Stimulated activated effector memory CD8-positive, alpha-beta T cell treated with anti-CD3 and anti-CD28 coated beads, Interleukin-12 subunit alpha, Interleukin-12 subunit beta, amount 100 ng/mL, for 72 hours (primary cell): ENCODE results near the gene TMEM255A.
A peak's percentile ranks its signal among the peaks of the same experiment; 100 is the strongest.

Source experiments
- ATAC-seq: fragments of 150-1000 bp; cut with Tn5 transposase; 2 replicates; pipeline ENCODE4 v1.10.0; 2021
- DNase-seq, 2 donors: peaks; one replicate each; pipeline ENCODE4 v3.0.0; 2021 to 2022; ENCODE audit warnings: low spot score in 2 of 2
- H3K27ac Mint-ChIP-seq: one replicate; pipeline ENCODE4 v1.8.0; 2022; ENCODE audit warnings: mild to moderate bottlenecking, mixed read lengths
- H3K36me3 Mint-ChIP-seq: one replicate; pipeline ENCODE4 v1.8.0; 2022; ENCODE audit warnings: mild to moderate bottlenecking, mixed read lengths
- H3K4me1 Mint-ChIP-seq: one replicate; pipeline ENCODE4 v1.8.0; 2022; ENCODE audit warnings: mixed read lengths
- H3K4me3 Mint-ChIP-seq: one replicate; pipeline ENCODE4 v1.8.0; 2022; ENCODE audit warnings: mild to moderate bottlenecking, mixed read lengths
- H3K9me3 Mint-ChIP-seq: one replicate; pipeline ENCODE4 v1.8.0; 2022; ENCODE audit warnings: mixed read lengths

TMEM255A gene

GRCh38 chrX:120260369-120260768 lies 50.9 kb downstream of the TMEM255A start:
- H3K36me3 Mint-ChIP-seq = peaks cover 31% of the 10 kb centered on the region
- no peak overlapping the region for H3K4me3 Mint-ChIP-seq
- no peaks in the 10 kb centered on the region for H3K4me1 Mint-ChIP-seq
- H3K9me3 Mint-ChIP-seq = no peaks in the 10 kb centered on the region
- ATAC-seq (no peak), DNase-seq (no peak)
- no peak overlapping the region for H3K27ac Mint-ChIP-seq

- DNase-seq (no peak), ATAC-seq (no peak)
- H3K27ac Mint-ChIP-seq = no peak overlapping the region
- peaks cover 6% of the 10 kb centered on the region for H3K4me1 Mint-ChIP-seq
- H3K36me3 Mint-ChIP-seq = peaks cover 64% of the 10 kb centered on the region
- no peak overlapping the region for H3K4me3 Mint-ChIP-seq
- H3K9me3 Mint-ChIP-seq = no peaks in the 10 kb centered on the region
Measured at GRCh38 chrX:120253784-120254183, 57.5 kb downstream of the TMEM255A start.

- Mint-ChIP-seq H3K4me1 (peaks cover 6% of the 10 kb centered on the region), H3K9me3 (no peaks in the 10 kb centered on the region), H3K4me3 (peak overlapping the region; percentile 94), H3K36me3 (peaks cover 43% of the 10 kb centered on the region), H3K27ac (peak overlapping the region; percentile 99)
- DNase-seq (peak; percentile 8 to 52), ATAC-seq (no peak)
Measured at GRCh38 chrX:120251471-120252011, 59.7 kb downstream of the TMEM255A start.

GRCh38 chrX:120250522-120251271 lies 60.6 kb downstream of the TMEM255A start, which contains the start of gene ZBTB33:
Gene ZBTB33, plus strand, starts transcription at chrX:120250812. Its CDS starts 2,604 bp downstream, at chrX:120253416.
- ATAC-seq (peak; percentile 100), DNase-seq (peak; percentile 60 to 87)
- Mint-ChIP-seq H3K4me3 (peak within 1 kb of the TSS; percentile 94), H3K9me3 (no peaks in the 10 kb centered on the region), H3K27ac (peak within 1 kb of the TSS; percentile 99), H3K4me1 (peaks cover 6% of the 10 kb centered on the region), H3K36me3 (peaks cover 37% of the 10 kb centered on the region)

GRCh38 chrX:120244735-120245498 lies 66.3 kb downstream of the TMEM255A start:
- ATAC-seq (peak; percentile 95), DNase-seq (peak; percentile 24 to 72)
- peak overlapping the region; percentile 96 for H3K27ac Mint-ChIP-seq
- H3K4me1 Mint-ChIP-seq = peaks cover 13% of the 10 kb centered on the region
- H3K36me3 Mint-ChIP-seq = peaks cover 4% of the 10 kb centered on the region
- H3K4me3 Mint-ChIP-seq = peak overlapping the region; percentile 92
- no peaks in the 10 kb centered on the region for H3K9me3 Mint-ChIP-seq

GRCh38 chrX:120244395-120244734 lies 66.9 kb downstream of the TMEM255A start:
- H3K27ac Mint-ChIP-seq = peak overlapping the region; percentile 96
- ATAC-seq (peak; percentile 40), DNase-seq (no peak)
- H3K9me3 Mint-ChIP-seq = no peaks in the 10 kb centered on the region
- peak overlapping the region; percentile 92 for H3K4me3 Mint-ChIP-seq
- H3K36me3 Mint-ChIP-seq = peaks cover 4% of the 10 kb centered on the region
- H3K4me1 Mint-ChIP-seq = peaks cover 13% of the 10 kb centered on the region

- Mint-ChIP-seq H3K27ac (no peak overlapping the region), H3K4me3 (no peak overlapping the region), H3K9me3 (no peaks in the 10 kb centered on the region), H3K4me1 (peaks cover 13% of the 10 kb centered on the region), H3K36me3 (peaks cover 4% of the 10 kb centered on the region)
- no peak for ATAC-seq
- DNase-seq = no peak
Measured at GRCh38 chrX:120242813-120243212, 68.4 kb downstream of the TMEM255A start.

- H3K4me3 Mint-ChIP-seq = no peak overlapping the region
- peak overlapping the region; percentile 75 for H3K27ac Mint-ChIP-seq
- H3K36me3 Mint-ChIP-seq = no peaks in the 10 kb centered on the region
- ATAC-seq (no peak), DNase-seq (no peak)
- no peaks in the 10 kb centered on the region for H3K9me3 Mint-ChIP-seq
- H3K4me1 Mint-ChIP-seq = peaks cover 7% of the 10 kb centered on the region
Measured at GRCh38 chrX:120238933-120239332, 72.3 kb downstream of the TMEM255A start.

- no peak for DNase-seq
- Mint-ChIP-seq H3K36me3 (no peaks in the 10 kb centered on the region), H3K4me1 (no peaks in the 10 kb centered on the region), H3K27ac (no peak overlapping the region), H3K4me3 (no peak overlapping the region), H3K9me3 (no peaks in the 10 kb centered on the region)
- no peak for ATAC-seq
Measured at GRCh38 chrX:120236687-120237479, 74.4 kb downstream of the TMEM255A start.

- no peaks in the 10 kb centered on the region for H3K36me3 Mint-ChIP-seq
Measured at GRCh38 chrX:120235284-120235683, 76.0 kb downstream of the TMEM255A start.

GRCh38 chrX:120228187-120228908 lies 82.9 kb downstream of the TMEM255A start:
- Mint-ChIP-seq H3K9me3 (no peaks in the 10 kb centered on the region), H3K4me3 (no peak overlapping the region), H3K27ac (no peak overlapping the region), H3K4me1 (no peaks in the 10 kb centered on the region), H3K36me3 (peaks cover 6% of the 10 kb centered on the region)
- ATAC-seq = no peak
- no peak for DNase-seq

More at GRCh38 chrX:120235284-120235683, 76.0 kb downstream of the TMEM255A start:
- DNase-seq (no peak), ATAC-seq (no peak)
- Mint-ChIP-seq H3K4me1 (no peaks in the 10 kb centered on the region), H3K9me3 (no peaks in the 10 kb centered on the region), H3K4me3 (no peak overlapping the region), H3K27ac (no peak overlapping the region)

- no peak overlapping the region for H3K4me3 Mint-ChIP-seq
- ATAC-seq = no peak
- DNase-seq = no peak
- H3K27ac Mint-ChIP-seq = no peak overlapping the region
- no peaks in the 10 kb centered on the region for H3K4me1 Mint-ChIP-seq
- H3K36me3 Mint-ChIP-seq = peaks cover 12% of the 10 kb centered on the region
- H3K9me3 Mint-ChIP-seq = no peaks in the 10 kb centered on the region
Measured at GRCh38 chrX:120224388-120224787, 86.9 kb downstream of the TMEM255A start.

- no peak for DNase-seq
- Mint-ChIP-seq H3K4me1 (no peaks in the 10 kb centered on the region), H3K36me3 (peaks cover 12% of the 10 kb centered on the region), H3K4me3 (no peak overlapping the region), H3K27ac (no peak overlapping the region), H3K9me3 (no peaks in the 10 kb centered on the region)
- ATAC-seq = no peak
Measured at GRCh38 chrX:120223374-120223773, 87.9 kb downstream of the TMEM255A start.

GRCh38 chrX:120213438-120214265 lies 97.6 kb downstream of the TMEM255A start:
- Mint-ChIP-seq H3K27ac (peak overlapping the region; percentile 70), H3K4me1 (peaks cover 10% of the 10 kb centered on the region), H3K4me3 (no peak overlapping the region), H3K36me3 (no peaks in the 10 kb centered on the region), H3K9me3 (no peaks in the 10 kb centered on the region)
- ATAC-seq (peak; percentile 67), DNase-seq (peak; percentile 25 to 63)
